Kidney tubule cell (primary cell): ENCODE measurements around the gene UGCG.

Experiments used
- DNase-seq: peaks from one replicate; pipeline ENCODE4 v3.0.0-alpha.2; 2018; ENCODE audit warnings: low spot score

The UGCG gene

GRCh38 chr9:111984086-111984802, 87.6 kb downstream of the UGCG start:
- DNase-seq = no peak
